GM19035 (cell line): ENCODE data around the gene FBN3.
"Not testable (repeated sequence)": the region's sequence is repeated elsewhere in the genome, so short reads cannot be mapped to it uniquely, and the experiment has no call there.

Experiments used
- ATAC-seq: cut with Tn5 transposase; IDR thresholded peaks from one replicate; pipeline ENCODE4 v1.9.1; 2021; ENCODE audit not compliant: unreplicated experiment

The FBN3 gene

DNA sequence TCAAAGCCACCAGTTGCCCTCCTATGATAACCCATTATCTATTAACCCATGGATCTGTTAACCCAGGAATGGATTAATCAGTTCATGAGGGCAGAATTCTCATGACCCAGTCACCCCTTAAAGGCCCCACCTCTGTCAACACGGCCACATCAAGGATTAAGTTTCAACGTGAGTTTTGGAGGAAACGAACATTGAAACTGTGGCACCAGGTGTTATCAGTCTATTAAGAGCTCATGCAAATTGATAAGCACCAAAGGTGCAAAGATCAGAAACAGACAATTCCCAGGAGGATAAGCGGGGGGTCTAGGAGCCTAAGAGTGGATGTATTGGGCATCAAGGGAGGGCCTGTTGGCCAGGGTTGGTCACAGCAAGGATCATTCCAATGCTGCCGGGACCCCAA is 124.1 kb downstream of the FBN3 start:
- ATAC-seq, result no peak

- ATAC-seq, result not testable (repeated sequence)
Measured at GRCh38 chr19:8024256-8024655, 125.1 kb downstream of the FBN3 start.

DNA sequence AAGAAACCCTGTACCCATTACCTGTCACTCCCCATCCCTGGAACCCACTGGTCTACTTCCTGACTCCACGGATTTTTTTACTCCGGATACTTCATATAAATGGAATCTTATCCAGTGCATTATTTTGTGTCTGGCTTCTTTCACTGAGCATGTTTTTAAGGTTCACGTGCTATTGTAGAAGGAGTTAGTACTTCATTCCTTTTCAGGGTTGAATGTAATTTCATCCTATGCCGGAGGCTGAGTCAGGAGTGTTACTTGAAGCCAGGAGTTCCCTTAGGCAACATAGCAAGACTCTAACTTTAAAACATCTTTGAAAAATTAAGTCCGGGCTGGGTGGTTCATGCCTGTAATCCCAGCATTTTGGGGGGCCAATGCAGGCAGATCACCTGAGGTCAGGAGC is 126.0 kb downstream of the FBN3 start:
- ATAC-seq, result no peak

DNA sequence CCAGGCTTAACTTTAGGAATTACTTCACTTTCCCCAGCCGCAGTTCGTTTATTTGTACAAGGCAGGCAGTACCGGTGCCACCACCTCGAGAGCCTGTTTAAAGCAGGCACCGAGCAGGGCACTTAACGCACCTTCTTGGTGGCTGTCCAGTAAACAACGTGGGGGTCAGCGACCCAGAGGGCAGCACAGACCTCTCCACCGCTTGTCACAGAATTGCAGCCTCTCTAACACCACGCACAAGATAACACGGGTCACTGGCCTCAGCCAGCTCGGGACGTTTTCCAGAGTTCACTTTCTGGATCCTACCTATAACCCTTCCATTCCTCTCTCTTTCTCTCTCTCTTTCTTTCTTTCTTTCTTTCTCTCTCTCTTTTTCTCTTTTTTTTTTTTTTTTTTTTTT is 127.1 kb downstream of the FBN3 start:
- no peak for ATAC-seq

GRCh38 chr19:8021374-8021773 is 128.0 kb downstream of the FBN3 start:
- no peak for ATAC-seq

- no peak for ATAC-seq
Measured at GRCh38 chr19:8020681-8021080, 128.7 kb downstream of the FBN3 start.

DNA sequence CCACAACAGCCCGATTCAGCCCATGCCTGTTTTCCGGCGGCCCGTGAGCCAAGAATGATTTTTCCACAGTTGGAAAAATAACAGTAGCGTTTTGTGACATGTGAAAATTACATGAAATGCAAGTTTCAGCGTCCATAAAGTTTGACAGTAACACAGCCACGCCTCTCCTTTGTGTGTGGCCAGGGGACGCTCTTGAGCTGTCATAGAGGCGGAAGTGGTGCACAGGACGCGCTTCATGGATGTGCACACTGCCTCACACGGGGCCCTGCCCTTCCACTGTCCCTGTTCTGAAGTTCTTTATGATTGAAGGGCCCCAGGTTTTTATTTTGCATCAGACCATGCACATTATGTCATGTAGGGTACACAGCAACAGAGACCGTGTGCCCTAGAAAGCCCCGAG is 131.6 kb downstream of the FBN3 start:
- no peak for ATAC-seq
